Parathyroid adenoma (tissue), 2 donors: Measurements from ENCODE around the gene P3H3.

Experiments used
- H2AFZ ChIP-seq: fragments of 300-600 bp; sonication (generic); one replicate; pipeline ENCODE4 v1.7.0; 2017; ENCODE audit warnings: antibody characterized with exemption, mild to moderate bottlenecking
- H3K27ac ChIP-seq: fragments of 300-600 bp; sonication (generic); one replicate; pipeline ENCODE4 v1.7.0; 2017
- H3K27me3 ChIP-seq: fragments of 300-600 bp; sonication (generic); one replicate; pipeline ENCODE4 v1.7.0; 2017; ENCODE audit warnings: low read length; ENCODE audit not compliant: control insufficient read depth, insufficient read depth
- H3K36me3 ChIP-seq: fragments of 300-600 bp; sonication (generic); one replicate; pipeline ENCODE4 v1.7.0; 2017; ENCODE audit warnings: low read length; ENCODE audit not compliant: control insufficient read depth, insufficient read depth
- H3K4me1 ChIP-seq: fragments of 300-600 bp; sonication (generic); one replicate; pipeline ENCODE4 v1.7.0; 2017; ENCODE audit warnings: control low read depth
- H3K4me2 ChIP-seq: fragments of 300-600 bp; sonication (generic); one replicate; pipeline ENCODE4 v1.7.0; 2017; ENCODE audit warnings: low read length
- H3K4me3 ChIP-seq: fragments of 300-600 bp; sonication (generic); one replicate; pipeline ENCODE4 v1.7.0; 2017; ENCODE audit warnings: low read depth, low read length
- H3K79me2 ChIP-seq: fragments of 300-600 bp; sonication (generic); one replicate; pipeline ENCODE4 v1.7.0; 2017; ENCODE audit warnings: control low read depth
- H3K9ac ChIP-seq: fragments of 300-600 bp; sonication (generic); one replicate; pipeline ENCODE4 v1.7.0; 2017; ENCODE audit warnings: mild to moderate bottlenecking
- H3K9me3 ChIP-seq: fragments of 300-600 bp; sonication (generic); one replicate; pipeline ENCODE4 v1.7.0; 2017; ENCODE audit warnings: low read length; ENCODE audit not compliant: control insufficient read depth
- CTCF ChIP-seq: fragments of 300-600 bp; sonication (generic); IDR thresholded peaks from one replicate; pipeline ENCODE4 v1.7.0; 2017; ENCODE audit warnings: antibody characterized with exemption, mild to moderate bottlenecking
- donor health status: primary hyperparathyroidism.

P3H3 gene

GRCh38 chr12:6817098-6817497, 11.1 kb upstream of the P3H3 start:
- Histone ChIP-seq H3K9ac (no peak overlapping the region), H3K9me3 (no peaks in the 10 kb centered on the region), H3K27ac (no peak overlapping the region), H2AFZ (no peak overlapping the region), H3K4me2 (no peak overlapping the region), H3K4me3 (no peak overlapping the region), H3K27me3 (no peaks in the 10 kb centered on the region), H3K4me1 (peaks cover 1% of the 10 kb centered on the region), H3K36me3 (no peaks in the 10 kb centered on the region), H3K79me2 (no peaks in the 10 kb centered on the region)
- TF ChIP-seq CTCF = no peak

GRCh38 chr12:6817662-6818157, 10.5 kb upstream of the P3H3 start:
- TF ChIP-seq CTCF = no peak
- Histone ChIP-seq H3K4me1 (peaks cover 3% of the 10 kb centered on the region), H3K36me3 (no peaks in the 10 kb centered on the region), H3K9me3 (no peaks in the 10 kb centered on the region), H3K4me2 (no peak overlapping the region), H3K9ac (no peak overlapping the region), H3K4me3 (no peak overlapping the region), H3K27me3 (no peaks in the 10 kb centered on the region), H3K27ac (no peak overlapping the region), H2AFZ (no peak overlapping the region), H3K79me2 (no peaks in the 10 kb centered on the region)

GRCh38 chr12:6818222-6818621, 10.0 kb upstream of the P3H3 start:
- H3K4me2 ChIP-seq = no peak overlapping the region
- H3K27ac ChIP-seq = no peak overlapping the region
- no peak overlapping the region for H3K9ac ChIP-seq
- H3K4me3 ChIP-seq = no peak overlapping the region
- no peaks in the 10 kb centered on the region for H3K79me2 ChIP-seq
- H3K27me3 ChIP-seq = no peaks in the 10 kb centered on the region
- H3K36me3 ChIP-seq = no peaks in the 10 kb centered on the region
- H3K4me1 ChIP-seq = peaks cover 6% of the 10 kb centered on the region
- no peaks in the 10 kb centered on the region for H3K9me3 ChIP-seq
- TF ChIP-seq CTCF = no peak
- H2AFZ ChIP-seq = no peak overlapping the region

- no peak overlapping the region for H3K4me3 ChIP-seq
- H3K4me2 ChIP-seq = no peak overlapping the region
- H3K79me2 ChIP-seq = no peaks in the 10 kb centered on the region
- no peak overlapping the region for H3K9ac ChIP-seq
- no peak overlapping the region for H3K27ac ChIP-seq
- no peak for TF ChIP-seq CTCF
- H3K9me3 ChIP-seq = no peaks in the 10 kb centered on the region
- peaks cover 6% of the 10 kb centered on the region for H3K4me1 ChIP-seq
- no peaks in the 10 kb centered on the region for H3K27me3 ChIP-seq
- H3K36me3 ChIP-seq = no peaks in the 10 kb centered on the region
- H2AFZ ChIP-seq = no peak overlapping the region
These were observed 9.6 kb upstream of the P3H3 start for GRCh38 chr12:6818645-6819044.

- Histone ChIP-seq H3K4me1 (peaks cover 6% of the 10 kb centered on the region), H3K9ac (no peak overlapping the region), H3K4me3 (no peak overlapping the region), H3K4me2 (no peak overlapping the region), H2AFZ (no peak overlapping the region), H3K79me2 (no peaks in the 10 kb centered on the region), H3K27me3 (no peaks in the 10 kb centered on the region), H3K36me3 (no peaks in the 10 kb centered on the region), H3K9me3 (no peaks in the 10 kb centered on the region), H3K27ac (no peak overlapping the region)
- no peak for TF ChIP-seq CTCF
These were observed 8.8 kb upstream of the P3H3 start for GRCh38 chr12:6819106-6820030.
